HCT116 (cell line): Measurements from ENCODE around the gene C6orf132. TPM values are rescaled to one million over a fixed set of nuclear protein-coding genes. Genes with fewer than 3 reads are reported as not detected.

Experiments used
- ATAC-seq: fragments of 200-7000 bp; cut with Tn5 transposase; 2 replicates; pipeline ENCODE4 v1.9.1; 2020; ENCODE audit warnings: mild to moderate bottlenecking, moderate library complexity
- BruUV-seq: library from RNA; stranded (reverse); fragments of 400-500 nt; replicated peaks from 2 replicates; lab custom pipeline; 2021; lab: Mats Ljungman, UMichigan
- CTCF ChIA-PET: fragments of 300-600 bp; sonication (Branson Sonifier 250); formaldehyde crosslinking; loops from one replicate; lab custom pipeline; 2021; ENCODE audit warnings: antibody characterized with exemption; lab: Charles Lee
- POLR2A ChIA-PET: fragments of 300-600, 350-600 bp; sonication (Branson Sonifier 250); formaldehyde crosslinking; loops from one replicate; lab custom pipeline; 2021; ENCODE audit warnings: antibody characterized with exemption; lab: Charles Lee
- RAD21 ChIA-PET, 2 experiments: fragments of 300-600 bp; sonication (Branson Sonifier 250); formaldehyde crosslinking; loops; one replicate each; lab custom pipeline; 2023; ENCODE audit warnings: low total read pairs in 2 of 2; ENCODE audit not compliant: uncharacterized antibody in 2 of 2, unreplicated experiment in 2 of 2, low non-redundant PET in 1 of 2; lab: Charles Lee
- DNase-seq: peaks from one replicate; pipeline ENCODE4 v3.0.0-alpha.2; 2010; ENCODE audit warnings: low read depth, low spot score
- H2AFZ ChIP-seq: fragments of 200-600 bp; shearing (Covaris generic), sonication (generic); 2 replicates; pipeline ENCODE4 v1.6.1; 2017; ENCODE audit warnings: low read depth, mixed run types, mixed read lengths, antibody characterized with exemption, low read length; ENCODE audit not compliant: poor library complexity, severe bottlenecking
- H3K27ac ChIP-seq: 2 replicates; pipeline ENCODE4 v1.5.1; 2012; ENCODE audit warnings: low read depth, low read length
- H3K27me3 ChIP-seq: fragments of 200-600 bp; sonication (generic); 2 replicates; pipeline ENCODE4 v1.6.1; 2016; ENCODE audit warnings: mixed run types, low read length, mixed read lengths; ENCODE audit not compliant: insufficient read depth
- H3K36me3 ChIP-seq, 2 experiments: fragments of 200-500 bp in 1 of 2; fragments of 200-600 bp in 1 of 2; sonication (Bioruptor generic) in 1 of 2; sonication (generic) in 1 of 2; 2 replicates each; pipeline versions ENCODE4 v1.5.1 to v1.6.1; 2014 to 2016; ENCODE audit warnings: low read length in 2 of 2, inconsistent platforms in 1 of 2, mixed read lengths in 1 of 2, mixed run types in 1 of 2; ENCODE audit not compliant: insufficient read depth in 2 of 2, control insufficient read depth in 1 of 2
- H3K4me1 ChIP-seq, 2 experiments: fragments of 200-600 bp in 1 of 2; sonication (generic) in 1 of 2; 2 replicates each; pipeline versions ENCODE4 v1.5.1 to v1.6.1; 2012 to 2017; ENCODE audit warnings: low read length in 2 of 2, inconsistent platforms in 1 of 2, mild to moderate bottlenecking in 1 of 2, mixed read lengths in 1 of 2, mixed run types in 1 of 2, moderate library complexity in 1 of 2; ENCODE audit not compliant: insufficient read depth in 2 of 2, control insufficient read depth in 1 of 2
- H3K4me2 ChIP-seq: fragments of 200-600 bp; sonication (generic); 2 replicates; pipeline ENCODE4 v1.6.1; 2017; ENCODE audit warnings: mixed run types, low read length, mixed read lengths
- H3K4me3 ChIP-seq, 2 experiments: fragments of 200-600 bp in 1 of 2; sonication (generic) in 1 of 2; replicated peaks in 1 of 2; 2 replicates each; pipeline ENCODE4 v1.5.1; 2011 to 2016; ENCODE audit warnings: low read length in 2 of 2, control low read depth in 1 of 2, low read depth in 1 of 2, mild to moderate bottlenecking in 1 of 2, mixed read lengths in 1 of 2, mixed run types in 1 of 2
- H3K79me2 ChIP-seq: fragments of 200-600 bp; sonication (generic); 2 replicates; pipeline ENCODE4 v1.6.1; 2017; ENCODE audit warnings: mild to moderate bottlenecking, mixed run types, low read length, moderate library complexity, mixed read lengths; ENCODE audit not compliant: insufficient read depth
- H3K9ac ChIP-seq: fragments of 200-600 bp; sonication (generic); 2 replicates; pipeline ENCODE4 v1.6.1; 2016; ENCODE audit warnings: low read length, mixed read lengths
- H3K9me2 ChIP-seq: fragments of 200-600 bp; sonication (generic), shearing (Covaris generic); 2 replicates; pipeline ENCODE4 v1.6.1; 2017; ENCODE audit warnings: mixed run types, mild to moderate bottlenecking, moderate library complexity; ENCODE audit not compliant: insufficient read depth
- H3K9me3 ChIP-seq, 2 experiments: fragments of 200-500 bp in 1 of 2; fragments of 200-600 bp in 1 of 2; sonication (Bioruptor generic) in 1 of 2; sonication (generic) in 1 of 2; 2 replicates each; pipeline ENCODE4 v1.6.1; 2014 to 2017; ENCODE audit warnings: low read length in 2 of 2, mixed read lengths in 2 of 2, inconsistent platforms in 1 of 2, low read depth in 1 of 2, mild to moderate bottlenecking in 1 of 2, mixed run types in 1 of 2, moderate library complexity in 1 of 2; ENCODE audit not compliant: control insufficient read depth in 1 of 2, insufficient read depth in 1 of 2
- H4K20me1 ChIP-seq: fragments of 200-600 bp; sonication (generic), shearing (Covaris generic); 2 replicates; pipeline ENCODE4 v1.6.1; 2017; ENCODE audit warnings: mixed run types, mild to moderate bottlenecking, moderate library complexity; ENCODE audit not compliant: insufficient read depth
- CEBPB ChIP-seq: IDR thresholded peaks from 2 replicates; pipeline ENCODE4 v1.6.1; 2012; ENCODE audit warnings: low read depth
- RAD21 ChIP-seq: IDR thresholded peaks from 2 replicates; pipeline ENCODE4 v1.6.1; 2012; ENCODE audit warnings: low read depth, mild to moderate bottlenecking
- intact Hi-C: fragments of 100-400 bp; cut with micrococcal nuclease; formaldehyde crosslinking; loops from 2 replicates; pipeline ENCODE4 v1.10.0; 2022
- total RNA-seq: library from RNA; stranded (reverse); gene quantifications from one replicate; pipeline ENCODE4 v1.2.1, GENCODE V29; 2021; ENCODE audit not compliant: unreplicated experiment
- TF ChIP-seq, protein P1 (sequence below), 3 experiments: fragments of 200-600 bp in 1 of 3; sonication (generic) in 1 of 3; IDR thresholded peaks in 2 of 3; conservative IDR thresholded peaks in 1 of 3; 2 replicates each; pipeline ENCODE4 v1.5.1; 2012 to 2017; ENCODE audit warnings: low read depth in 2 of 3, low read length in 2 of 3, antibody characterized with exemption in 1 of 3, borderline replicate concordance in 1 of 3, control low read depth in 1 of 3, mild to moderate bottlenecking in 1 of 3, mixed read lengths in 1 of 3, mixed run types in 1 of 3, moderate library complexity in 1 of 3; ENCODE audit not compliant: insufficient read depth in 1 of 3
- TF ChIP-seq, protein P2 (sequence below): IDR thresholded peaks from 2 replicates; pipeline ENCODE4 v1.6.1; 2012; ENCODE audit warnings: low read depth

Gene C6orf132
- total RNA-seq, 1 experiment from 2014 or later = 18.9 TPM

DNA sequence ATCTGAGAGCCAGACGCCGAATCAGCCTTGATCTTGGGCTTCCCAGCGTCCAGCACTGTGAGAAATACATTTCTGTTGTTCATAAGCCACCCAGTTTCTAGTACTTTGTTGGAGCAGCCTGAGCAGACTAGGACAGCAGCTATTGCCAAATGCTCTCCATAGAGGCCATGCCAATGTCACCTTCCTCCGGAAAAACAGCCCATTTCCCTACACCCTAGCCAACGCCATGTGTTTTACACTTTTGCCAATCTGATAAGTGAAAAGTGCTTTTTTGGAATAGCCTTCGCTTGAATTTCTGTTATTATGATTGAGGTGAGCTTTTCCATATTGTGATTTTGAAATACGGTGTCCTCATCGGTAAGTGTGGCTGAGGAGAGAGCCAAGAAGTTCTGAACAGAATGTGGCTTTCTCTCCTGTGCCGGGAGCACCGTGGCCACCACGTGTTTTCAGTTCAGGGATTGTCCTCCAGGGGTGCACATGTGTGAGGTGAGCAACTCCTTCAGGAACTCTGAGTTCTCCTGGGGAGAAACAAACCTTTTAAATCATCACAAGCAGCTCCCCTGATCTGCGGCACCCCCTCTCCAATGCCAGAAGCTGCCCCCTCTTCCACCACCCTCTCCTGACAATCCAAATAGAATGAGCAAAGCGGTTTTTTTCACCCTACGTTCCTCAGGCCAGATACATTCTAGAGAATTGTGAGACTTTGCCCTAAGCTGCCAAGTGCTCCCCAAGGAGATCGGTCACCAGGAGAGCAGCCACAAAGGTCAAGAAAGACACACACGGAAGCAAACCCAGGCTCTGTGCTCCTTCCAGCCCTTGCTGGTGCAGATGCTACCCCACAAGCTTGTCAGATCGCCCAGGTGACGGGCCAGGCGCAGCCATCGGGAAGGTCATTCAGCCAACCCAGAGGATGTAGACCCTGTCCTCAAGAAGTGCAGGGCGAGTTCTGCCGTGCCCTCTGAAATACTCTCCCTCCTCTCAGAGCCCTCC, 56.1 kb downstream of the C6orf132 start:
- ChIA-PET POLR2A (interaction anchor here (1.6 kb wide), 1 partner anchor 10 kb away, joined by 3 read pairs; no protein-coding TSS in a partner anchor), RAD21 (no interaction called here), CTCF (interaction anchor here (0.8 kb wide), 1 partner anchor 13 kb away, joined by 3 read pairs; no protein-coding TSS in a partner anchor)
- intact Hi-C loops = no loop called here
- ATAC-seq (0 out of 2 replicates have a peak, but pooled peaks have one; percentile 33), DNase-seq (no peak)
- no peak overlapping the region for H2AFZ ChIP-seq
- H3K27ac ChIP-seq = no peak overlapping the region
- no peak overlapping the region for H3K4me2 ChIP-seq
- H3K36me3 ChIP-seq = no peaks in the 10 kb centered on the region
- H3K9ac ChIP-seq = no peak overlapping the region
- H3K4me1 ChIP-seq = peaks cover 18 to 38% of the 10 kb centered on the region in 2 experiments
- no TSS peak for BruUV-seq
- no peaks in the 10 kb centered on the region for H3K9me3 ChIP-seq
- no peaks in the 10 kb centered on the region for H3K79me2 ChIP-seq
- no peaks in the 10 kb centered on the region for H4K20me1 ChIP-seq
- TF ChIP-seq, protein P1, sequence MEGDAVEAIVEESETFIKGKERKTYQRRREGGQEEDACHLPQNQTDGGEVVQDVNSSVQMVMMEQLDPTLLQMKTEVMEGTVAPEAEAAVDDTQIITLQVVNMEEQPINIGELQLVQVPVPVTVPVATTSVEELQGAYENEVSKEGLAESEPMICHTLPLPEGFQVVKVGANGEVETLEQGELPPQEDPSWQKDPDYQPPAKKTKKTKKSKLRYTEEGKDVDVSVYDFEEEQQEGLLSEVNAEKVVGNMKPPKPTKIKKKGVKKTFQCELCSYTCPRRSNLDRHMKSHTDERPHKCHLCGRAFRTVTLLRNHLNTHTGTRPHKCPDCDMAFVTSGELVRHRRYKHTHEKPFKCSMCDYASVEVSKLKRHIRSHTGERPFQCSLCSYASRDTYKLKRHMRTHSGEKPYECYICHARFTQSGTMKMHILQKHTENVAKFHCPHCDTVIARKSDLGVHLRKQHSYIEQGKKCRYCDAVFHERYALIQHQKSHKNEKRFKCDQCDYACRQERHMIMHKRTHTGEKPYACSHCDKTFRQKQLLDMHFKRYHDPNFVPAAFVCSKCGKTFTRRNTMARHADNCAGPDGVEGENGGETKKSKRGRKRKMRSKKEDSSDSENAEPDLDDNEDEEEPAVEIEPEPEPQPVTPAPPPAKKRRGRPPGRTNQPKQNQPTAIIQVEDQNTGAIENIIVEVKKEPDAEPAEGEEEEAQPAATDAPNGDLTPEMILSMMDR (IDR thresholded peaks at IDR 0.05 in 2 of 3, conservative IDR thresholded peaks at IDR 0.05 in 1 of 3; ENCODE audit: borderline replicate concordance in 1 of 3, insufficient read depth in 1 of 3, low read depth in 2 of 3, low read length in 2 of 3) = peak in 2 of 3 experiments; percentile 46 to 48; a peak in 4 of 6 replicates
- no peak for TF ChIP-seq CEBPB
- peak; percentile 25; the same call in 1 of the 2 replicates for TF ChIP-seq RAD21
- TF ChIP-seq, protein P2, sequence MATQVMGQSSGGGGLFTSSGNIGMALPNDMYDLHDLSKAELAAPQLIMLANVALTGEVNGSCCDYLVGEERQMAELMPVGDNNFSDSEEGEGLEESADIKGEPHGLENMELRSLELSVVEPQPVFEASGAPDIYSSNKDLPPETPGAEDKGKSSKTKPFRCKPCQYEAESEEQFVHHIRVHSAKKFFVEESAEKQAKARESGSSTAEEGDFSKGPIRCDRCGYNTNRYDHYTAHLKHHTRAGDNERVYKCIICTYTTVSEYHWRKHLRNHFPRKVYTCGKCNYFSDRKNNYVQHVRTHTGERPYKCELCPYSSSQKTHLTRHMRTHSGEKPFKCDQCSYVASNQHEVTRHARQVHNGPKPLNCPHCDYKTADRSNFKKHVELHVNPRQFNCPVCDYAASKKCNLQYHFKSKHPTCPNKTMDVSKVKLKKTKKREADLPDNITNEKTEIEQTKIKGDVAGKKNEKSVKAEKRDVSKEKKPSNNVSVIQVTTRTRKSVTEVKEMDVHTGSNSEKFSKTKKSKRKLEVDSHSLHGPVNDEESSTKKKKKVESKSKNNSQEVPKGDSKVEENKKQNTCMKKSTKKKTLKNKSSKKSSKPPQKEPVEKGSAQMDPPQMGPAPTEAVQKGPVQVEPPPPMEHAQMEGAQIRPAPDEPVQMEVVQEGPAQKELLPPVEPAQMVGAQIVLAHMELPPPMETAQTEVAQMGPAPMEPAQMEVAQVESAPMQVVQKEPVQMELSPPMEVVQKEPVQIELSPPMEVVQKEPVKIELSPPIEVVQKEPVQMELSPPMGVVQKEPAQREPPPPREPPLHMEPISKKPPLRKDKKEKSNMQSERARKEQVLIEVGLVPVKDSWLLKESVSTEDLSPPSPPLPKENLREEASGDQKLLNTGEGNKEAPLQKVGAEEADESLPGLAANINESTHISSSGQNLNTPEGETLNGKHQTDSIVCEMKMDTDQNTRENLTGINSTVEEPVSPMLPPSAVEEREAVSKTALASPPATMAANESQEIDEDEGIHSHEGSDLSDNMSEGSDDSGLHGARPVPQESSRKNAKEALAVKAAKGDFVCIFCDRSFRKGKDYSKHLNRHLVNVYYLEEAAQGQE = no peak
- H3K4me3 ChIP-seq = no peak overlapping the region
- no peaks in the 10 kb centered on the region for H3K9me2 ChIP-seq
- no peaks in the 10 kb centered on the region for H3K27me3 ChIP-seq
